ENCODE results near the gene PTER.

Gene PTER

DNA sequence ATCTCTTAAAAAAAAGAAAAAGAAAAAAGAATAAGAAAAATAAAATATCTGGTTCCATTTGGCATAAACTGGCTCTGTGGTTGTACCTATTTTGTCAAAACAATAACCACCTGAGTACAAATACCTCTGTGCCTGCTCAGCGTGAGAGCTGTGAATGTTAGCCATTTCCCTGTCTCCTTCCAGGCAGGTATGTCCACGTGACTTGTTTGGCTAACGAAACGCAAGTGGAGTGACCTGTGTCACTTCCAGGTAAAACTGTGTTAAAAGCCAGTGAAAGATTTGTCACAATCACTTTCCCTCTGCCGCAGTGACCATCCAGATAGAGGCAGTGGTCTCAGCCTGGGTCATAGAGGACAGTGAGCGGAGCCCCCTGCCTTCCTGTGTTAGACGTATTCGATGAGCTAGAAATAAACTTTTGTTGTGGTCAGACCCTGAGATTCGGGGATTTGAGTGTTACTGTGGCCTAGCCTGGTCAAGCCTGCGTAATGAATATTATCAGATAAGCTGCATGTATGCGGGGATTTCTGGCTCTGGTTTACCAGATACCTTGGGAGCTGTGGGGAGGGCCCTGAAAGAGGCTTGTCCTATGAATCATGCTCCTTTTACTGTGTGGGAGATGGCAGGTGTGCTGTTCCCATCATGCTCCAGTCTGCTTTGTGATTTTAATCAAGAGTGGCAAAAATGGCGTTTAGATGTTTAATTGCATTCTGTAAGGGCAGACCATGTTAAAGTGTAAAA, 3.8 kb downstream of the PTER start:
- no peak overlapping the region for H3K4me3 ChIP-seq (ENCODE audit: low read length)
- no peak for TF ChIP-seq CTCF (IDR thresholded peaks at IDR 0.05; ENCODE audit: insufficient read depth, low read depth, low read length, missing control alignments)
- peak; percentile 53 for DNase-seq (ENCODE audit: low read depth)

DNA sequence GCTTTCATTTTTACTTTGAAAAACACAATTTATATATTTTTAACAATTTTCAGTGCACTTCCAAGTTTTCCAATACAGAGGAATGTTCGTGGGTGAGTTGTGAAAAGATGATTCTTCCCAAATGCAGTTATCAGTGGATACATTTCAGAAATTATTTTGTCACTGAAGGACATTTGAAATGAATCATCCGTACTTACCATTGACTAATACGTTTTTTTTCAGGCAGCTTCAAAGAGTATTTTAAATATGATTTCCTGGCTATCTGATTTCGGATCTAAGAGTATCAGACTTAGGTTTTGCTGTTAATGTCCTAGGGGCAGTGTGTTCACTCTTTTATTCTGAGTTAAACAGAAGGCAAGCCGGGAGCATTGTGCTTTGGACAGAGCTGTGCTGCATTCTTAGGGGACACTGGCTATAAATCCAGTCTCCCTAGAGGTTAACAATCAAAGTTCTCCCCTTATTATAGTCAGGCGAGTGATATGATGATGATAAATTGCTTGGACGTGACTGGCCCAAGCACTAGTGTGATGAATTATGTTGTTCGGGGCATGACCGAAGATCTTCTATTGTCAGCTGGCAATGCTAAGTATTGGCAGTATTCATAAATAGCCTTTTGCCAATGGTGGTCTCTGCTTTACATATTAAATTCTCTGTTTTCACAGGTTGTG, 4.5 kb downstream of the PTER start:
- TF ChIP-seq CTCF (IDR thresholded peaks at IDR 0.05; ENCODE audit: insufficient read depth, low read depth, low read length, missing control alignments), result no peak
- DNase-seq (ENCODE audit: low read depth), result peak; percentile 15
- no peak overlapping the region for H3K4me3 ChIP-seq (ENCODE audit: low read length)

- no peak overlapping the region for H3K4me3 ChIP-seq (ENCODE audit: low read length)
- no peak for DNase-seq (ENCODE audit: low read depth)
- no peak for TF ChIP-seq CTCF (IDR thresholded peaks at IDR 0.05; ENCODE audit: insufficient read depth, low read depth, low read length, missing control alignments)
These were observed 6.1 kb downstream of the PTER start for GRCh38 chr10:16442914-16443313.

DNA sequence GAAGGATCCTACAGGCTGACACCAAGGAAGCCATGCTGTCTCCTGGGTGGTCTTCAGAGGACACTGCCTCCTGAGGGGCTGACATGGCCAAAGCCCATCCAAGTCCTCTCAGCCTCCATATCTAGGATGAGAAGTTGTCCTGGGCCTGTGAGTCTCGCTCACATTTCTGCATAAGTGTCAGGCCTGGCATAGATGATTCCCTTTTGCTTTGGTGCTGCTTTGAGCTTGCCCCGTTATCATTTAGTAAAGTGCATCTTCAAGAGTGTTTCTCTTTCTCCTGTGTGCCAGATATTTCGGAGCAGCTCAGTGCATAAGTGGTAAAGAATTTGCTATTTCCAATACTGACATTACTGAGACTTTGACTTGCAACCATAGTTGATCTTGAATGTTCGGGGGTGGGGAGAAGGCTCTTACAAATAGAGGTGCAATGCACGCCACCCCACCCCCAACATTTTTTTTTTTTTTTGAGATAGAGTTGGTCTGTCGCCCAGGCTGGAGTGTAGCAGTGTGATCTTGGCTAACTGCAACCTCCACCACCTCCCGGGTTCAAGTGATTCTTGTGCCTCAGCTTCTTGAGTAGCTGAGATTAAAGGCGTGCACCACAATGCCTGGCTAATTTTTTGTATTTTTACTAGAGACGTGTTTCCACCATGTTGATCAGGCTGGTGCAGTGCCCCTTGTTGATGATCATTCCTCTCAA, 9.1 kb downstream of the PTER start:
- no peak for TF ChIP-seq CTCF (IDR thresholded peaks at IDR 0.05; ENCODE audit: insufficient read depth, low read depth, low read length, missing control alignments)
- no peak overlapping the region for H3K4me3 ChIP-seq (ENCODE audit: low read length)
- no peak for DNase-seq (ENCODE audit: low read depth)

GRCh38 chr10:16449454-16449853, 12.6 kb downstream of the PTER start:
- no peak for TF ChIP-seq CTCF (IDR thresholded peaks at IDR 0.05; ENCODE audit: insufficient read depth, low read depth, low read length, missing control alignments)
- DNase-seq (ENCODE audit: low read depth), result no peak
- no peak overlapping the region for H3K4me3 ChIP-seq (ENCODE audit: low read length)

DNA sequence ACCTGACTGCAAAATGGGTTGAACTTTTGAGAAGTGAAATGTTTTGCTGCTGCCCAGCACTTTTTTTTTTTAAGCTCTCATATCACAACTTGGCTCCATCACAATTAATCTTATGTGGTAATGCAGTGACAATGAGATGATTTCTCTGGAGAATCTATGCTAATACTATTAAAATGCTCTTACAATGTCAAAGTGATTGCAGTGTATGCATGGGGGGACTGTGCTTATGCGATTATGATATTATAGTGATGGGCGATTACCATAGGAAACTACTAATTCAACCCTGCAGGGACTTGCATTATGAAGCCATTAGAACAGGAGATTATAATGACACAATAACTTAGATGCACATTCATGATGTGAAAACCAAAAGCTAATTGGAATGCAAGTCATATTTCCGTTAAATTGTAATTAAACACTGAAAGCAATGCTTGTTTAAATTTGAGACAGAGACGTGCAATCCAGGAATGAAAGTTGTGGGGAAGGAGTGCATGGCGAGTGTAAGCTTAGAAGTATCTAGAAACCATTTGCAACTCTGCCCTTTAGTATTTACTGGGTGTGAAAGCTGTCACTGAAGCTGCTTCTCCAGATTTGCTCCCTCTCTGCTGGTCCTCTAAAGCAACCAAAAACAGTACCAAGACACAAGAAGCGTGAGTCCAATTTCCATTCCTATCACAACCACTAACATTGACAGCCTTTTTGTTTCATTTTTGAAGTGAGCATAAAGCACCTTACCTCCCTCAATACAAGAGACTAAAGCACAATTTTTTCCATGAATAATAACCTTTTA, 21.6 kb downstream of the PTER start:
- TF ChIP-seq CTCF (IDR thresholded peaks at IDR 0.05; ENCODE audit: insufficient read depth, low read depth, low read length, missing control alignments), result no peak
- no peak for DNase-seq (ENCODE audit: low read depth)
- no peak overlapping the region for H3K4me3 ChIP-seq (ENCODE audit: low read length)
